Peyer's patch (tissue), 4 donors: Measurements from ENCODE around the gene ZNF275.

Source experiments
- CTCF ChIP-seq, 6 experiments: fragments of 450-650 bp in 4 of 6; fragments of 200-600 bp in 2 of 6; sonication (generic) in 1 of 6; IDR thresholded peaks; one replicate each; pipeline ENCODE4 v1.5.1; 2017 to 2019; ENCODE audit warnings: antibody characterized with exemption in 6 of 6, mild to moderate bottlenecking in 3 of 6, moderate library complexity in 1 of 6
- POLR2A ChIP-seq, 2 donors: fragments of 450-650 bp; IDR thresholded peaks; one replicate each; pipeline ENCODE4 v1.5.1; 2017; ENCODE audit warnings: antibody characterized with exemption in 2 of 2, mild to moderate bottlenecking in 2 of 2, moderate library complexity in 2 of 2

DNA sequence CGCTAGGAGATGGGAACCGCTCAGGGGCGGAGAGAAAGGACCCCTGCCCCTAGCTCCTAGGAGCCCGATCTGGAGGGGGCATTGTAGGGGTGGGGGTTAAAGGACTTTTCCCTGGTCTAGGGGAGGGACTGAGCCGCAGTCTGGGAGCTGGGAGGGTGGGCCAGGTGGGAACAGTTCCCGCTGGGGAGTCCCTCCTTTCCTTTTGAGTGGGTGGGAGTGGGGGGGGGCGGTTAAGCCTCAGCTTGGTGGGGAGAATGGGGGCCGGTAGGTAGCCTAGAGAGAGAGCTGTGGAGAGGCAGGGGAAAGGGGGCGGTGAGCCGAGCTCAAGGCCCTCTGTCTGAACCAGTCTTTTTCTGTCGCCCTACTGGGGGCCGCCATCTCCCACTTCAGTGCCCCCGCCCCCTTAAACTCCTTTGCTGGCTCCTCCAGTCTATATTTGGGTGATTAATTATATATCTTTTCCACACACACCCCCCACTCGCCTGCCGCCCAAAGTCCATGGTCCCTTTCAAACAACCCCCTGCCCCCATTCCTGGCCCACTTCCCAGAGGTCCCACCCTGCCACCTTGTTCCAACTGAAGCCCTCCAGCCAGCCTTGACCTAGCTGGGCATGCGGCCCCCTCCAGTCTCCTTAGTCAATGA is 822 bp downstream of the ZNF275 start:
- TF ChIP-seq CTCF (IDR thresholded peaks at IDR 0.05) = no peak
- no peak for TF ChIP-seq POLR2A (IDR thresholded peaks at IDR 0.05)
